AG09319 (cell line): Measurements from ENCODE around the gene TMEM127.
"Not testable (repeated sequence)": the region's sequence is repeated elsewhere in the genome, so short reads cannot be mapped to it uniquely, and the experiment has no call there.

Experiments used
- DNase-seq: peaks from one replicate; pipeline ENCODE4 v3.0.0-alpha.2; 2010; ENCODE audit warnings: low read depth; ENCODE audit errors: extremely low read depth
- CTCF ChIP-seq: IDR thresholded peaks from 2 replicates; pipeline ENCODE4 v1.5.1; 2011; ENCODE audit warnings: low read depth, mild to moderate bottlenecking, inconsistent platforms, low read length, moderate library complexity

TMEM127 gene

GRCh38 chr2:96225016-96225533, 40.7 kb downstream of the TMEM127 start:
- TF ChIP-seq CTCF, result no peak
- no peak for DNase-seq

GRCh38 chr2:96221106-96221505, 44.7 kb downstream of the TMEM127 start:
- DNase-seq, result not testable (repeated sequence)

GRCh38 chr2:96219959-96220358, 45.8 kb downstream of the TMEM127 start:
- not testable (repeated sequence) for DNase-seq

GRCh38 chr2:96218508-96219131, 47.2 kb downstream of the TMEM127 start:
- DNase-seq, result no peak
- TF ChIP-seq CTCF, result no peak

GRCh38 chr2:96214554-96214953, 51.2 kb downstream of the TMEM127 start:
- no peak for TF ChIP-seq CTCF
- DNase-seq, result no peak

- no peak for DNase-seq
- no peak for TF ChIP-seq CTCF
These were observed 52.4 kb downstream of the TMEM127 start for GRCh38 chr2:96213379-96213778.

GRCh38 chr2:96212339-96212738, 53.5 kb downstream of the TMEM127 start:
- DNase-seq, result no peak
- TF ChIP-seq CTCF, result no peak

- TF ChIP-seq CTCF, result no peak
- no peak for DNase-seq
These were observed 56.1 kb downstream of the TMEM127 start for GRCh38 chr2:96209729-96210085.
